Measurements from ENCODE around the gene NKD2.

NKD2 gene

GRCh38 chr5:1032011-1032410 is 23.4 kb downstream of the NKD2 start:
- no peak for DNase-seq

- DNase-seq: no peak
Observed at GRCh38 chr5:1032551-1033027, 24.0 kb downstream of the NKD2 start.

GRCh38 chr5:1033178-1033577 is 24.6 kb downstream of the NKD2 start:
- DNase-seq: no peak

- DNase-seq: no peak
Observed at GRCh38 chr5:1033606-1034420, 25.2 kb downstream of the NKD2 start.

GRCh38 chr5:1034421-1034905 is 25.9 kb downstream of the NKD2 start:
- no peak for DNase-seq

- DNase-seq: no peak
Observed at GRCh38 chr5:1034986-1035385, 26.4 kb downstream of the NKD2 start.

- DNase-seq: no peak
Observed at GRCh38 chr5:1035421-1036405, 27.1 kb downstream of the NKD2 start.

- DNase-seq: no peak
Observed at GRCh38 chr5:1036504-1037122, 28.0 kb downstream of the NKD2 start.

- no peak for DNase-seq
Observed at GRCh38 chr5:1037123-1037670, 28.6 kb downstream of the NKD2 start.

- no peak for DNase-seq
Observed at GRCh38 chr5:1037671-1038416, 29.2 kb downstream of the NKD2 start.

GRCh38 chr5:1038417-1039209 is 30.0 kb downstream of the NKD2 start:
- no peak for DNase-seq

GRCh38 chr5:1039210-1039548 is 30.6 kb downstream of the NKD2 start:
- DNase-seq: no peak

GRCh38 chr5:1039706-1040260 is 31.2 kb downstream of the NKD2 start:
- no peak for DNase-seq

- no peak for DNase-seq
Observed at GRCh38 chr5:1040571-1040970, 32.0 kb downstream of the NKD2 start.

GRCh38 chr5:1041225-1042143 is 32.9 kb downstream of the NKD2 start:
- no peak for DNase-seq

GRCh38 chr5:1042626-1043025 is 34.0 kb downstream of the NKD2 start:
- no peak for DNase-seq

GRCh38 chr5:1043327-1043726 is 34.7 kb downstream of the NKD2 start:
- DNase-seq: no peak

- no peak for DNase-seq
Observed at GRCh38 chr5:1044117-1044516, 35.5 kb downstream of the NKD2 start.

GRCh38 chr5:1045960-1046560 is 37.5 kb downstream of the NKD2 start:
- DNase-seq: no peak

All from activated effector memory CD4-positive, alpha-beta T cell treated with Interleukin-2 at 50 U/mL for 16 hours (primary cell).